ENCODE data around the gene ADGRA3. TPM values are rescaled to one million over a fixed set of nuclear protein-coding genes. Genes with fewer than 3 reads are reported as not detected.
"Not testable (repeated sequence)": the region's sequence is repeated elsewhere in the genome, so short reads cannot be mapped to it uniquely, and the experiment has no call there.

Gene ADGRA3
- polyA plus RNA-seq, 1 experiment: 36.0 TPM

DNA sequence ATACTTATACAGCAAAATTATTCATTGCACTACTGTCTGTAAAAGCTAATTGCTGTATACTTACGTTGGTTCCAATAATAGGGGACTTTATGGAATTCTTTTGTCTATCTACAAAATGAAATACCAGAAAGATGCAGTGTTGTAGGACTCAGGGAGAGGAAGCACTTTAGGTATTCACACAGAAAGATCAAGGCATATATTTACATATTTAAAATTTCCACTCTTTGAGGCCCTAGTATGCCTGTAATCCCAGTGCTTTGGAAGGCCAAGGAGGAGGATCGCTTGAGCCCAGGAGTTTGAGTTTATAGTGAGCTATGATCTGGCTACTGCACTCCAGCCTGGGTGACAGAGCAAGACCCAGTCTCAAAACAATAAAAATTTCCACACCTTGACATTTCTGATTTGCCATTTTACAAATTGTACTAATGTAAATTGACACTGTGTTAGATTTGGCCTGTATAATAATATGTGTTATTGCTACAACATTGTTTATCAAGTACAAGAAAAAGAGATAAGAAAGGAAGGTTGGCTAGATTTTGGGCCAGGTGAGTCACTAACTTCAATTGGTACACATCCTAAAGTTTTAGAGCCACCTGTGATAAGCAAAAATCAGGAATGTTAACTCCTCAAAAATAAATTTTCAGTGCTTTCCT lies 35.1 kb downstream of the ADGRA3 start:
- H3K4me3 ChIP-seq (ENCODE audit: low read depth, low read length): no peak overlapping the region
- POLR2A ChIA-PET: no interaction called here
- H3K9me3 ChIP-seq (ENCODE audit: control insufficient read depth, insufficient read depth, low read length): no peaks in the 10 kb centered on the region
- H3K27ac ChIP-seq (ENCODE audit: low read depth, low read length): no peak overlapping the region
- CTCF ChIA-PET: no interaction called here
- H3K27me3 ChIP-seq (ENCODE audit: control insufficient read depth, insufficient read depth, low read length): no peaks in the 10 kb centered on the region
- no peak for DNase-seq (ENCODE audit: low read depth, low spot score)
- TF ChIP-seq, protein P1, sequence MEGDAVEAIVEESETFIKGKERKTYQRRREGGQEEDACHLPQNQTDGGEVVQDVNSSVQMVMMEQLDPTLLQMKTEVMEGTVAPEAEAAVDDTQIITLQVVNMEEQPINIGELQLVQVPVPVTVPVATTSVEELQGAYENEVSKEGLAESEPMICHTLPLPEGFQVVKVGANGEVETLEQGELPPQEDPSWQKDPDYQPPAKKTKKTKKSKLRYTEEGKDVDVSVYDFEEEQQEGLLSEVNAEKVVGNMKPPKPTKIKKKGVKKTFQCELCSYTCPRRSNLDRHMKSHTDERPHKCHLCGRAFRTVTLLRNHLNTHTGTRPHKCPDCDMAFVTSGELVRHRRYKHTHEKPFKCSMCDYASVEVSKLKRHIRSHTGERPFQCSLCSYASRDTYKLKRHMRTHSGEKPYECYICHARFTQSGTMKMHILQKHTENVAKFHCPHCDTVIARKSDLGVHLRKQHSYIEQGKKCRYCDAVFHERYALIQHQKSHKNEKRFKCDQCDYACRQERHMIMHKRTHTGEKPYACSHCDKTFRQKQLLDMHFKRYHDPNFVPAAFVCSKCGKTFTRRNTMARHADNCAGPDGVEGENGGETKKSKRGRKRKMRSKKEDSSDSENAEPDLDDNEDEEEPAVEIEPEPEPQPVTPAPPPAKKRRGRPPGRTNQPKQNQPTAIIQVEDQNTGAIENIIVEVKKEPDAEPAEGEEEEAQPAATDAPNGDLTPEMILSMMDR (IDR thresholded peaks at IDR 0.05; ENCODE audit: low read depth, low read length): no peak

DNA sequence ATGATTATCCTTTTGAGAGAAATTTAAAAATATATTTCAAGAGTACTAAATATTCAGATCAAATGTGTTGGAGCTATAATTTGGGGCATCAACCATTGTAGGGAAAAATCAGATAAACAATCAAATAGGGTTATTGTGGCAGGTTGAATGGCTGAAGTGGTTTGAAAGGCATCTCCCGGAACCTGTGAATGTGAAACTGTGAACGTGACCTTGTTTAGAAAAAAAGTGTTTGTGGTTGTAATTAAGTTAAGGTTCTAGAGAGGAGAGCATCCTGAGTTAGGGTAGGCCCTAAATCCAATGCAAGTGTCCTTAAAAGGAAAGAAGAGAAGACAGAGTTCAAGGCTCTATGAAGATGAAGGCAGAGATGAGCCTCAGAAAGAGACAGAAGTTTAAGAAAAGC lies 37.4 kb downstream of the ADGRA3 start:
- Histone ChIP-seq H3K27ac (ENCODE audit: low read depth, low read length) (no peak overlapping the region), H3K9me3 (ENCODE audit: control insufficient read depth, insufficient read depth, low read length) (no peaks in the 10 kb centered on the region), H3K27me3 (ENCODE audit: control insufficient read depth, insufficient read depth, low read length) (no peaks in the 10 kb centered on the region), H3K4me3 (ENCODE audit: low read depth, low read length) (no peak overlapping the region)
- CTCF ChIA-PET: no interaction called here
- no peak for DNase-seq (ENCODE audit: low read depth, low spot score)
- POLR2A ChIA-PET: no interaction called here
- TF ChIP-seq, protein P1 (IDR thresholded peaks at IDR 0.05; ENCODE audit: low read depth, low read length): no peak

DNA sequence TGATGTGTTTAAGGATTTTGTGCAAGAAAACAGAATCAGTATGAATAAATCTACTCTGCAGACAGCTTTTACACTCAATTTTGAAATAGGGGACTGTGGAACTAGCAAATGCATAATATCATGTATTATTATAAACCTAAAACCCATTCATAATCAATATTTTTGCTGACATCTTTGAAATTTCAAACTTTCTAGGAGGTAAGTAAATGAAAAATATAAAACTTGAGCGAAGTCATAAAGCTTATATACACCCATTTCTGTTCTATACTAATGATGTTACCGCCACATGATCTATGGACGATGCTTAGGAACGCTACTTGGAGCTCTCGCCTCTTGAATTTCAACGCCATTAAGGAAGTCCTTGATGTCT lies 38.1 kb downstream of the ADGRA3 start:
- POLR2A ChIA-PET: no interaction called here

DNA sequence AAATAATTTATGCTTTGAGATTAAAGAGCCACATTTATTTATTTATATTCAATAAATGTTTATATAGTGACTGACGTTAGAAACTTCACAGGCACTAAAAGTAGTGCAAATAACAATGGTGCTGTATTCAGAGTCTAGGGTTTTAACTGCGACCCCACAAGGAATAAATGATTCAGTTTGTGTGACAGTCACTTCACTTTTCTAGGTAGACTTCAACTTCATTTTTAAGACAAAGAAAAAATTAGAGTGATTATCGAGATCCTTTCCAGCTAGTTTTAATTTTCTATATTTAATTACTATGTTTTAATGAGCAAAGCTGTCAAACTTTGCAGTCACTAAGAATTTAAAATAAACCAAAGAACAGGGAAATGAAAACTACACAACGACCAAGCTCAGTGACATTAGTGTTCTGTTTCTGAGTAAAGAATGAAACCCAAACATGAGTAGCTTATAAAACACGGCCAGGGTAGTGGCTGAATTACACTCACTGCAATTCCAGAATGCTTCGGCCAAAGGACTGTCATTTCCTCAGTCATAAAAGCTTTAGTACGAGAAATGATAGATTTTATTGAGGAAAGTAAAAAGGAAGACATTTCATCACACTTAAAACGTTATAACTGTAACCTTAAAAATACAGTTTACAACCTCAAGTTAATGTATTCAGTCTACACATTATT lies 38.6 kb downstream of the ADGRA3 start:
- no peak overlapping the region for H3K4me3 ChIP-seq (ENCODE audit: low read depth, low read length)
- H3K27ac ChIP-seq (ENCODE audit: low read depth, low read length): no peak overlapping the region
- ChIA-PET CTCF (interaction anchor here (0.7 kb wide), 1 partner anchor 460 kb away, joined by 3 read pairs; no protein-coding TSS in a partner anchor), POLR2A (no interaction called here)
- no peaks in the 10 kb centered on the region for H3K27me3 ChIP-seq (ENCODE audit: control insufficient read depth, insufficient read depth, low read length)
- TF ChIP-seq, protein P1 (IDR thresholded peaks at IDR 0.05; ENCODE audit: low read depth, low read length): no peak
- DNase-seq (ENCODE audit: low read depth, low spot score): no peak
- no peaks in the 10 kb centered on the region for H3K9me3 ChIP-seq (ENCODE audit: control insufficient read depth, insufficient read depth, low read length)

More for the DNA sequence above, 38.1 kb downstream of the ADGRA3 start:
- H3K27me3 ChIP-seq (ENCODE audit: control insufficient read depth, insufficient read depth, low read length): no peaks in the 10 kb centered on the region
- H3K9me3 ChIP-seq (ENCODE audit: control insufficient read depth, insufficient read depth, low read length): no peaks in the 10 kb centered on the region
- DNase-seq (ENCODE audit: low read depth, low spot score): no peak
- H3K4me3 ChIP-seq (ENCODE audit: low read depth, low read length): no peak overlapping the region
- H3K27ac ChIP-seq (ENCODE audit: low read depth, low read length): no peak overlapping the region
- TF ChIP-seq, protein P1 (IDR thresholded peaks at IDR 0.05; ENCODE audit: low read depth, low read length): no peak
- CTCF ChIA-PET: no interaction called here

DNA sequence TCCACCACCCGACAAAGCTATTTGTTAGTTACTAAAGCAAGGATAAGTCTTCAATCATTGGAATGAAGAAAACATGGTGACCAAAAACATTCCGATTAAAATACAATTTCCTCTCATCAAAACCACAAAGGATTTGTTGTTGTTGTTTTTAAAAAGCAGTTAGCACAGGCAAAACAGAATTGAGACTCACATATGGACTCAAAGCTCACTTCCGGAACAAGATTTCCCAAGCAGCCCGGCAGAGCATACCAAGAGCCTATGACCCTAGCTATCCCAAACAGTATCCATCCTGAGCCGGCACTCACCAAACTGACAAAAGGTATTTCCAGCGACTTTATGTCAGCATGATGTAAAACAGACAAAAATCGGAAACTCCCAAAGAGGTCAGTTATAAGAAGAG lies 39.9 kb downstream of the ADGRA3 start:
- POLR2A ChIA-PET: interaction anchor here (0.7 kb wide), 1 partner anchor 17 kb away, joined by 4 read pairs; no protein-coding TSS in a partner anchor
- no peak for DNase-seq (ENCODE audit: low read depth, low spot score)
- Histone ChIP-seq H3K4me3 (ENCODE audit: low read depth, low read length) (no peak overlapping the region), H3K9me3 (ENCODE audit: control insufficient read depth, insufficient read depth, low read length) (no peaks in the 10 kb centered on the region), H3K27ac (ENCODE audit: low read depth, low read length) (no peak overlapping the region), H3K27me3 (ENCODE audit: control insufficient read depth, insufficient read depth, low read length) (no peaks in the 10 kb centered on the region)
- CTCF ChIA-PET: no interaction called here
- TF ChIP-seq, protein P1 (IDR thresholded peaks at IDR 0.05; ENCODE audit: low read depth, low read length): no peak

DNA sequence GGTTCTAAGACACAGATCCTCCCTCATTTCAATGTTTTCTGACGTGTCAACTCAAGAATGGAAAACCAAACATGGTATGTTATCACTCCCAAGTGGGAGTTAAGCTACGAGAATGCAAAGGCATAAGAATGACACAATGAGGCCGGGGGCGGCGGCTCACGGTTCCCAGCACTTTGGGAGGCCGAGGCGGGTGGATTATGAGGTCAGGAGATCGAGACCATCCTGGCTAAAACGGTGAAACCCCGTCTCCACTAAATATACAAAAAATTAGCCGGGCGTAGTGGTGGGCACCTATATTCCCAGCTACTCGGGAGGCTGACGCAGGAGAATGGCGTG lies 40.6 kb downstream of the ADGRA3 start:
- CTCF ChIA-PET: interaction anchor here (2.1 kb wide), 1 partner anchor 86 kb away, joined by 5 read pairs; no protein-coding TSS in a partner anchor
- H3K27ac ChIP-seq (ENCODE audit: low read depth, low read length); H3K27me3 ChIP-seq (ENCODE audit: control insufficient read depth, insufficient read depth, low read length); H3K9me3 ChIP-seq (ENCODE audit: control insufficient read depth, insufficient read depth, low read length); POLR2A ChIA-PET; DNase-seq (ENCODE audit: low read depth, low spot score); H3K4me3 ChIP-seq (ENCODE audit: low read depth, low read length): not testable (repeated sequence)

All from AG04450 (cell line).